ENCODE data around the gene CLCN7. TPM values are rescaled to one million over a fixed set of nuclear protein-coding genes. Genes with fewer than 3 reads are reported as not detected.

Gene CLCN7
- total RNA-seq, 1 experiment from 2014 or later: 8.9 TPM

- Histone ChIP-seq H3K4me3 (ENCODE audit: low read length) (no peak overlapping the region), H3K9ac (ENCODE audit: low read length) (no peak overlapping the region), H4K20me1 (ENCODE audit: insufficient read depth, low read depth, low read length) (no peaks in the 10 kb centered on the region), H3K36me3 (ENCODE audit: insufficient read depth, low read length) (no peaks in the 10 kb centered on the region), H3K4me2 (ENCODE audit: low read depth, low read length, poor library complexity, severe bottlenecking) (no peak overlapping the region), H3K9me3 (ENCODE audit: low read length) (no peaks in the 10 kb centered on the region), H2AFZ (ENCODE audit: low read length) (no peak overlapping the region), H3K27ac (ENCODE audit: low read length) (no peak overlapping the region), H3K4me1 (ENCODE audit: low read length) (no peaks in the 10 kb centered on the region), H3K9me2 (replicated peaks; ENCODE audit: insufficient read depth, low read length) (no peaks in the 10 kb centered on the region), H3K27me3 (ENCODE audit: low read length) (no peaks in the 10 kb centered on the region), H3K79me2 (ENCODE audit: low read length) (no peaks in the 10 kb centered on the region)
- no peak for DNase-seq
Observed at GRCh38 chr16:1511662-1512569, 37.1 kb upstream of the CLCN7 start.

DNA sequence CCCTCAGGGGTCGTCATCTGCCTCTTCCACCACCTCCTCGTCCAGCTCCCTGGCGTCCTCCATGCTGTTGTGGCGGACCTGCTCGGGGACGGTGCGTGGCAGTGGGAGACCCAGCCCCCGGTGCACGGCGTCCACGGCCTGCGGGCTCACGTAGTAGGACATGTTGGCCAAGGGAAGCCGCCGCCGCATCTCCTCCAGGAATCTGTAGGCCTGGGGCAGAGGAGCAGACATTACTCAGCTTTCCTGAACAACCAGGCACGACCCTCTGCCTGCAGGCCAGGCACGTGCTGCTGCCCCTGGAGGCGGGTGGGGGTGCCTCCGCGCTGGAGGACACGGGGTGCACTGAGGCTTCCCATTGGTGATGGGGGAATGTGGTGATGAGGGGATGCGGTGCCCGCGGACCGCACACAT is 36.1 kb upstream of the CLCN7 start:
- Histone ChIP-seq H3K9ac (ENCODE audit: low read length) (no peak overlapping the region), H3K9me3 (ENCODE audit: low read length) (no peaks in the 10 kb centered on the region), H2AFZ (ENCODE audit: low read length) (no peak overlapping the region), H3K27me3 (ENCODE audit: low read length) (no peaks in the 10 kb centered on the region), H3K36me3 (ENCODE audit: insufficient read depth, low read length) (no peaks in the 10 kb centered on the region), H3K4me3 (ENCODE audit: low read length) (no peak overlapping the region), H3K79me2 (ENCODE audit: low read length) (no peaks in the 10 kb centered on the region), H3K27ac (ENCODE audit: low read length) (no peak overlapping the region), H3K9me2 (replicated peaks; ENCODE audit: insufficient read depth, low read length) (no peaks in the 10 kb centered on the region), H3K4me1 (ENCODE audit: low read length) (no peaks in the 10 kb centered on the region), H3K4me2 (ENCODE audit: low read depth, low read length, poor library complexity, severe bottlenecking) (no peak overlapping the region), H4K20me1 (ENCODE audit: insufficient read depth, low read depth, low read length) (no peaks in the 10 kb centered on the region)
- DNase-seq: no peak

DNA sequence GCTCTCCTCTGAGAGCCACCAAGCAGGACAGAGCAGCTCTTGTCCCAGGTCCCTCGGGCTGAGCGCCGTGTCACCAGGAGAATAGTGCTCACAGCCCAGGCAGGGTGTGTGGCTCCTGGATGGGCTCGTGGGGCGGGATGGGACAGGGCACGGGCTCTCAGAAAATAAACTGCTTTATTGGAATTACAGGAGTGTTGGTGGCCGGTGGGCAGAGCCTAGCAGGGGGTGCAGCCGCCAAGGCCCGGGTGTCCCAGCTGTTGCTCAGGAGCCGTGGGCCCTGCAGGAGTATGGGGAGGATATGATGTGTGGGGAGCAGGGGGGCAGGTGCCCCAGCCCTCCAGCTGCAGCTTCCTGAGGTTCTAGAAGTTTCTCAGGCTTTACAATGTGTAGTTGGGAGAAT is 35.4 kb upstream of the CLCN7 start:
- H3K36me3 ChIP-seq (ENCODE audit: insufficient read depth, low read length): no peaks in the 10 kb centered on the region
- no peak overlapping the region for H3K27ac ChIP-seq (ENCODE audit: low read length)
- no peak overlapping the region for H3K4me3 ChIP-seq (ENCODE audit: low read length)
- no peaks in the 10 kb centered on the region for H3K9me3 ChIP-seq (ENCODE audit: low read length)
- no peak for DNase-seq
- H4K20me1 ChIP-seq (ENCODE audit: insufficient read depth, low read depth, low read length): no peaks in the 10 kb centered on the region
- no peak overlapping the region for H2AFZ ChIP-seq (ENCODE audit: low read length)
- H3K4me2 ChIP-seq (ENCODE audit: low read depth, low read length, poor library complexity, severe bottlenecking): no peak overlapping the region
- no peaks in the 10 kb centered on the region for H3K4me1 ChIP-seq (ENCODE audit: low read length)
- H3K79me2 ChIP-seq (ENCODE audit: low read length): no peaks in the 10 kb centered on the region
- H3K27me3 ChIP-seq (ENCODE audit: low read length): no peaks in the 10 kb centered on the region
- no peaks in the 10 kb centered on the region for H3K9me2 ChIP-seq (replicated peaks; ENCODE audit: insufficient read depth, low read length)
- no peak overlapping the region for H3K9ac ChIP-seq (ENCODE audit: low read length)

DNA sequence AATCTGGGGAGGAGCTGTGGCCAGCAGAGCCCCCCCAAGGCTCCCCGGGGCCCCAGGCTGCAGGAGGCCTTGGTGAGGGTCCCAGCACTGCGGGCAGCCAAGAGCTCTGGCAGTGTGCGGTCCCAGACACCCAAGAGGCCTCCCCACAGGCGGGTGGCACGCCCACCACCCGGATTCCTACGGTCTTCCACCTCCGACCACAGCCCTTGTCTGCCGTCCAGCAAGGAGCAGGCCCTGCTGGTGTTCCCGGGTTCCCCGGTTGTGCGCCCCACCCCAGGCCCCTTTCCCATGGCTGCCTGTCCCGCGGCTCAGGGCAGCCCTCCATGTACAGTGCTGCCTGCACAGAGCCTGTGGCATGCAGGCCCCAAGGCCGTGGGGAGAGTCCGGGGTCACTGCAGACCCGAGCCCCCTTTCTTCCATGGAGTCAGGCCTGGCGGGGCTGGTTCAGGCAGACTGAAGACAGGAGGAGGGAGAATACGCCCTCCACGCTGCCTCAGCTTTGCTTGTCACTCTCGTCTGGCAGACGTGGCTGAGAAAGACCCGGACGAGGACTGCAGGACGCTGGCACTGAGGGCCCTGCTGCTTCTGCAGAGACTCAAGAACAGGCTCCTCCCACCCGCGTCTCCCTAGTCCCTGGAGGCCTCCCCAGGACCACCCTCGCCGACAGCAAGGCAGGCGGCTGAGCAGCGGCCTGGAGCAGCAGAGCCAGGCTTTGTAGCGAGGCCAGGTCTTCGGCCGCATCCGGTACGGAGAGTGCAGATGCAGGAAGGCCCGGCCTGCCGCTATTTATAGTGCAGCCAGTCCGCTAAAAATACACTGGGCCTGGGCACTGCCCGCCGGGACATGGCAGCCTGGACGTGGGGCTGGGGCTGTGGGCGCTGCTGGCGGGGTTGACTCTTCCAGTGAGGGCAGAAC is 34.7 kb upstream of the CLCN7 start:
- H3K4me2 ChIP-seq (ENCODE audit: low read depth, low read length, poor library complexity, severe bottlenecking): no peak overlapping the region
- H3K4me3 ChIP-seq (ENCODE audit: low read length): no peak overlapping the region
- H3K9me3 ChIP-seq (ENCODE audit: low read length): no peaks in the 10 kb centered on the region
- H3K27me3 ChIP-seq (ENCODE audit: low read length): no peaks in the 10 kb centered on the region
- H3K4me1 ChIP-seq (ENCODE audit: low read length): no peaks in the 10 kb centered on the region
- H4K20me1 ChIP-seq (ENCODE audit: insufficient read depth, low read depth, low read length): no peaks in the 10 kb centered on the region
- no peak overlapping the region for H2AFZ ChIP-seq (ENCODE audit: low read length)
- no peaks in the 10 kb centered on the region for H3K79me2 ChIP-seq (ENCODE audit: low read length)
- no peaks in the 10 kb centered on the region for H3K9me2 ChIP-seq (replicated peaks; ENCODE audit: insufficient read depth, low read length)
- DNase-seq: no peak
- H3K27ac ChIP-seq (ENCODE audit: low read length): no peak overlapping the region
- no peaks in the 10 kb centered on the region for H3K36me3 ChIP-seq (ENCODE audit: insufficient read depth, low read length)
- H3K9ac ChIP-seq (ENCODE audit: low read length): no peak overlapping the region

DNA sequence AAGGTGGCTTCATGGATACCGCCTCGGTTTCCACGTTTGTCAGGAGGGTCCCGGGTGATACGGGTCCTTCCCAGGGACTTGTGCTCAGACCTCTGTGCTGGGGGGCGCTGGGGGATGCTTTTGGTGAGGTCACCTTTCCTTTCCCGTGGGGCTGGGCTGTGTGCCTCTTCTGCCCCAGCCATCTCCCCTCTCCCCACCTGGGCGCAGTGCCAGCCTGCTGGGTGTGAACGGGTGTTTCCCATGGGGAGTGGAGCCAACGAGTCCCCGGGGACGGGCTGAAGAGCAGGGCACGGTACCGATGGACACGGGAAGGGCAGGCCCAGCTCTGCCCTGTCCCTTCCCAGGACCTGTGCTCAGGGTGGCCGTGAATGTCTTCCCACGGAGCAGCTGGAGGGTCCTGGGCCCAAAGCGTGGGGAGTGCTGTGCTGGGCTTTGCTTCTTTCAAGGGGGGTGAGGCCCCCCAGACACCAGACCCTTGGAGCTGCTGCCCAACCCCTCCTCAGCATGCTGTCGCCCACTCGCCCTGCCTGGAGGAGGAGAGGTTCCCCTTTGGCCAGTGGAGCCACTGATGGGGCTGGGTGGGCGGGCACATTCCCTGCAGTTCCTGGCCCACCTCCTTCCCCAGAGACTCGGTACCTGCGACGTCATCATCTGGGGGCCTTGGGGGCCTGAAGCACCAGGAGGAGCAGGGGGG is 33.8 kb upstream of the CLCN7 start:
- DNase-seq: no peak
- no peak overlapping the region for H3K4me2 ChIP-seq (ENCODE audit: low read depth, low read length, poor library complexity, severe bottlenecking)
- H3K9me2 ChIP-seq (replicated peaks; ENCODE audit: insufficient read depth, low read length): no peaks in the 10 kb centered on the region
- H3K79me2 ChIP-seq (ENCODE audit: low read length): no peaks in the 10 kb centered on the region
- no peaks in the 10 kb centered on the region for H3K36me3 ChIP-seq (ENCODE audit: insufficient read depth, low read length)
- no peak overlapping the region for H3K27ac ChIP-seq (ENCODE audit: low read length)
- H3K9me3 ChIP-seq (ENCODE audit: low read length): no peaks in the 10 kb centered on the region
- H3K4me1 ChIP-seq (ENCODE audit: low read length): no peaks in the 10 kb centered on the region
- H3K4me3 ChIP-seq (ENCODE audit: low read length): no peak overlapping the region
- no peak overlapping the region for H3K9ac ChIP-seq (ENCODE audit: low read length)
- no peaks in the 10 kb centered on the region for H4K20me1 ChIP-seq (ENCODE audit: insufficient read depth, low read depth, low read length)
- H2AFZ ChIP-seq (ENCODE audit: low read length): no peak overlapping the region
- no peaks in the 10 kb centered on the region for H3K27me3 ChIP-seq (ENCODE audit: low read length)

GRCh38 chr16:1506494-1507213 is 31.8 kb upstream of the CLCN7 start:
- H4K20me1 ChIP-seq (ENCODE audit: insufficient read depth, low read depth, low read length): no peaks in the 10 kb centered on the region
- no peak for DNase-seq
- no peak overlapping the region for H3K9ac ChIP-seq (ENCODE audit: low read length)
- H3K79me2 ChIP-seq (ENCODE audit: low read length): no peaks in the 10 kb centered on the region
- no peaks in the 10 kb centered on the region for H3K4me1 ChIP-seq (ENCODE audit: low read length)
- H3K27ac ChIP-seq (ENCODE audit: low read length): no peak overlapping the region
- H3K4me2 ChIP-seq (ENCODE audit: low read depth, low read length, poor library complexity, severe bottlenecking): no peak overlapping the region
- H3K9me3 ChIP-seq (ENCODE audit: low read length): no peaks in the 10 kb centered on the region
- H3K36me3 ChIP-seq (ENCODE audit: insufficient read depth, low read length): no peaks in the 10 kb centered on the region
- no peak overlapping the region for H3K4me3 ChIP-seq (ENCODE audit: low read length)
- H3K27me3 ChIP-seq (ENCODE audit: low read length): no peaks in the 10 kb centered on the region
- H2AFZ ChIP-seq (ENCODE audit: low read length): no peak overlapping the region
- no peaks in the 10 kb centered on the region for H3K9me2 ChIP-seq (replicated peaks; ENCODE audit: insufficient read depth, low read length)

DNA sequence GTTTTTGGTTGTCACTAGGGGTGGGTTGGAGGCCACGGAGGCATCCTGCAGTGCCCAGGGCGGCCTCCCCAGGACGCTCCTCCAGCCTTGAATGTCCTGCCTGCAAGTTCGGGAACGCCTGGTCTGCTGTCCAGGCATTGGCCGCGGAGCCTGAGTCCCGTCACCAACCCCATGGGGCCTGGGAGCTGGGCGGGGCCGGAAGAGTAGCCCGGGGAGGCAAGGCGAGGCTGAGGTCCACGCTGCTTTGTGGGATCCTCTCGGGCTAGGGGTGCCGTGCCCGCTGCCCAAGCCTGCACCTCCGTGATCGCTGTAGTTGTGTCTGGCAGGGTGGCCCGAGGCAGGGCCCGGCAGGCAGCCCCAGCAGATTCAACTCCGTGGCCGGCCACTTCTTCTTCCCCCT is 31.1 kb upstream of the CLCN7 start:
- Histone ChIP-seq H2AFZ (ENCODE audit: low read length) (no peak overlapping the region), H3K9ac (ENCODE audit: low read length) (no peak overlapping the region), H3K27me3 (ENCODE audit: low read length) (no peaks in the 10 kb centered on the region), H3K4me1 (ENCODE audit: low read length) (no peaks in the 10 kb centered on the region), H3K4me2 (ENCODE audit: low read depth, low read length, poor library complexity, severe bottlenecking) (no peak overlapping the region), H3K27ac (ENCODE audit: low read length) (no peak overlapping the region), H3K9me3 (ENCODE audit: low read length) (no peaks in the 10 kb centered on the region), H3K4me3 (ENCODE audit: low read length) (no peak overlapping the region), H4K20me1 (ENCODE audit: insufficient read depth, low read depth, low read length) (no peaks in the 10 kb centered on the region), H3K79me2 (ENCODE audit: low read length) (no peaks in the 10 kb centered on the region), H3K36me3 (ENCODE audit: insufficient read depth, low read length) (no peaks in the 10 kb centered on the region), H3K9me2 (replicated peaks; ENCODE audit: insufficient read depth, low read length) (no peaks in the 10 kb centered on the region)
- DNase-seq: no peak

Measured in Karpas-422 (cell line).